Stimulated activated effector memory CD8-positive, alpha-beta T cell treated with anti-CD3 and anti-CD28 coated beads, Interleukin-12 subunit alpha, Interleukin-12 subunit beta, amount 100 ng/mL, for 72 hours (primary cell): Measurements from ENCODE around the gene ISYNA1.

Experiments
- ATAC-seq: fragments of 150-1000 bp; cut with Tn5 transposase; 2 replicates; pipeline ENCODE4 v1.10.0; 2021
- DNase-seq, 2 donors: peaks; one replicate each; pipeline ENCODE4 v3.0.0; 2021 to 2022; ENCODE audit warnings: low spot score in 2 of 2
- H3K27ac Mint-ChIP-seq: one replicate; pipeline ENCODE4 v1.8.0; 2022; ENCODE audit warnings: mild to moderate bottlenecking, mixed read lengths
- H3K36me3 Mint-ChIP-seq: one replicate; pipeline ENCODE4 v1.8.0; 2022; ENCODE audit warnings: mild to moderate bottlenecking, mixed read lengths
- H3K4me1 Mint-ChIP-seq: one replicate; pipeline ENCODE4 v1.8.0; 2022; ENCODE audit warnings: mixed read lengths
- H3K4me3 Mint-ChIP-seq: one replicate; pipeline ENCODE4 v1.8.0; 2022; ENCODE audit warnings: mild to moderate bottlenecking, mixed read lengths
- H3K9me3 Mint-ChIP-seq: one replicate; pipeline ENCODE4 v1.8.0; 2022; ENCODE audit warnings: mixed read lengths

Gene ISYNA1

GRCh38 chr19:18423258-18424020 is 14.5 kb downstream of the ISYNA1 start:
- ATAC-seq (no peak), DNase-seq (no peak)
- Mint-ChIP-seq H3K9me3 (no peaks in the 10 kb centered on the region), H3K4me1 (peaks cover 77% of the 10 kb centered on the region), H3K36me3 (peaks cover 41% of the 10 kb centered on the region), H3K27ac (peak overlapping the region; percentile 93), H3K4me3 (peak overlapping the region; percentile 95)

- DNase-seq (peak in 1 of 2 donors; percentile 71), ATAC-seq (no peak)
- H3K4me1 Mint-ChIP-seq, result peaks cover 84% of the 10 kb centered on the region
- peak overlapping the region; percentile 93 for H3K27ac Mint-ChIP-seq
- peak overlapping the region; percentile 95 for H3K4me3 Mint-ChIP-seq
- no peaks in the 10 kb centered on the region for H3K9me3 Mint-ChIP-seq
- peaks cover 46% of the 10 kb centered on the region for H3K36me3 Mint-ChIP-seq
These were observed 15.3 kb downstream of the ISYNA1 start for GRCh38 chr19:18422530-18423191.

GRCh38 chr19:18421371-18421959 is 16.5 kb downstream of the ISYNA1 start:
- H3K4me1 Mint-ChIP-seq, result peaks cover 89% of the 10 kb centered on the region
- no peaks in the 10 kb centered on the region for H3K9me3 Mint-ChIP-seq
- H3K36me3 Mint-ChIP-seq, result peaks cover 46% of the 10 kb centered on the region
- peak overlapping the region; percentile 95 for H3K4me3 Mint-ChIP-seq
- H3K27ac Mint-ChIP-seq, result peak overlapping the region; percentile 93
- DNase-seq, result no peak
- ATAC-seq, result no peak

- peak overlapping the region; percentile 93 for H3K27ac Mint-ChIP-seq
- ATAC-seq, result no peak
- H3K36me3 Mint-ChIP-seq, result peaks cover 46% of the 10 kb centered on the region
- H3K9me3 Mint-ChIP-seq, result no peaks in the 10 kb centered on the region
- peak overlapping the region; percentile 95 for H3K4me3 Mint-ChIP-seq
- no peak for DNase-seq
- peaks cover 88% of the 10 kb centered on the region for H3K4me1 Mint-ChIP-seq
These were observed 17.0 kb downstream of the ISYNA1 start for GRCh38 chr19:18420930-18421329.

DNA sequence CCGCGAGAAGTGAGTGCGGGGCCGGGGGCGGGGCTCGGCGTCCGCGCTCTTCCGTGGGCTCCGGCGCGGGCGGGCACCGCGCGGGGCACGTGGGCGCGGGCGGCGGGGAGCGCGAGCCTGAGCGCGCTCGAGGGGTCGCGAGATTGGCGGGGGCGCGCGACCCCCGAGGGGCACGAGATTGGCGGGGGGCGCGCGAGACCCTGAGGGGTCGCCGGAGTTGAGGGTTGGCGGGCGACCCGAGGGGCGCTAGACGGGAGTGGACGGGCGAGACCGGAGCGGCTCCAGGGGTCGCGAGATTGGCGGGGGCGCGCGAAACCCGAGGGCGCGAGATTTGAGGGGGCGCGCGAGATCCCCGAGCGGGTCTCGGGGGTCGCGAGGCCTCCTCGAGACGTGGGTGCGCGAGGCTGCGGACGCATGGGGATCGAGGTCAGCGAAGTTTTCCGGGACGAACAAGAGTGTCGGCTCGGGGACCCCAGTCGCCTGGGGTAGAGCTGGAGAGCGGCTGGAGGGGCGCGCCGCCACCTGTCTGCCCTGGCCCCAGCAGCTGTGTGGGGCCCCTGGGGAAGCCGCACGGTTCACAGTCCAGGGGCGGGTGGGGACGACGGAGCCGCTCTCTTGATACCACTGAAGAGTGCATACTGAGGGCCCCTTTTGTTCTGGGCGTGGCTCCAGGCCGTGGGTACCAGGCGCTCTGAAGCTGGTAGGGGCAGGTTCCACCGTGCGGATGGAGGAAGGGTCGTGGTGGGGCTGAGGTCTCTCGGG is 18.1 kb downstream of the ISYNA1 start:
- Mint-ChIP-seq H3K36me3 (peaks cover 46% of the 10 kb centered on the region), H3K9me3 (no peaks in the 10 kb centered on the region), H3K4me3 (peak overlapping the region; percentile 95), H3K4me1 (peaks cover 85% of the 10 kb centered on the region), H3K27ac (peak overlapping the region; percentile 93)
- DNase-seq (peak in 1 of 2 donors; percentile 81), ATAC-seq (peak; percentile 62)

GRCh38 chr19:18419195-18419698 is 18.7 kb downstream of the ISYNA1 start, which contains the start of gene SSBP4:
SSBP4 (plus strand) TSS chr19:18419398; CDS start chr19:18419649, 251 bp downstream.
- Mint-ChIP-seq H3K36me3 (peaks cover 46% of the 10 kb centered on the region), H3K4me3 (peak within 1 kb of the TSS; percentile 95), H3K4me1 (peaks cover 85% of the 10 kb centered on the region), H3K27ac (peak within 1 kb of the TSS; percentile 93), H3K9me3 (no peaks in the 10 kb centered on the region)
- peak; percentile 82 to 88 for DNase-seq
- peak; percentile 66 for ATAC-seq

DNA sequence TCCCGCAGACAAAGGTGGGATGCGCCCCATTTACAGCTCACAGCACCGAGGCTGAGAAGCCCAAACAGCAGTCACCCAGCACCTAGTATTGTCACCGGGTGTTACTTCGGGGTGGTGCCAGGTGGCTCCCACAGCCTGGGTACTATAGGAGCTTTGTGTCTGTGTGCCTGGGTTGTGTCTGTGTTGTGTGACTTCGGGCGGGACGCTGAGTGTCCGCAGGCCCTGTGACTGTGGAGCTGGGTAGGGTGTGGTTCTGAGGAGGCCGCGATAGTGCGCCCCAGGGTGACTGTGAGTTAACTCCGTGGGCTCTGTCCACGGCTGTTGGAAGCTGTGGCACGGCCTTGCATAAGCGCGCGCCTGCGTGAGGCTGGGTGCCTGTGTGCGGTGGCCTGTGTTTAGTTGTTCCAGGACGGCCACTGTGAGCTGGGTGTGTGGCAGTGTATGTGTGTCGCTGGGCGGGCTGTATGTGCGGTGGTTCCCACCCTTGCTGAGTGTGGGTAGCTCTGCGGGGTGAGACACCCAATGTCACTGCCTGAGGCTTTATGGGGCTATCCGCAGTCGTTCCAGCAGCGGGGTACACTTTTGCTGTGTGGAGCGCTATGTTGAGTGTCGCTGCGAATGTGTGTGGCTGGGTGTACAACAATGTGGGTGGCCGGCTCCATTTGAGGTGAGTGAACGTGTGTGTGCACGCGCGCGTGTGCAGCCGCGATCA is 19.3 kb downstream of the ISYNA1 start:
- peak overlapping the region; percentile 91 for H3K27ac Mint-ChIP-seq
- DNase-seq, result no peak
- peaks cover 83% of the 10 kb centered on the region for H3K4me1 Mint-ChIP-seq
- ATAC-seq, result peak; percentile 39
- H3K9me3 Mint-ChIP-seq, result no peaks in the 10 kb centered on the region
- H3K36me3 Mint-ChIP-seq, result peaks cover 44% of the 10 kb centered on the region
- peak overlapping the region; percentile 95 for H3K4me3 Mint-ChIP-seq

GRCh38 chr19:18418029-18418482 is 19.9 kb downstream of the ISYNA1 start:
- Mint-ChIP-seq H3K27ac (peak overlapping the region; percentile 91), H3K4me3 (peak overlapping the region; percentile 95), H3K9me3 (no peaks in the 10 kb centered on the region), H3K4me1 (peaks cover 77% of the 10 kb centered on the region), H3K36me3 (peaks cover 38% of the 10 kb centered on the region)
- ATAC-seq, result no peak
- DNase-seq, result peak in 1 of 2 donors; percentile 68

DNA sequence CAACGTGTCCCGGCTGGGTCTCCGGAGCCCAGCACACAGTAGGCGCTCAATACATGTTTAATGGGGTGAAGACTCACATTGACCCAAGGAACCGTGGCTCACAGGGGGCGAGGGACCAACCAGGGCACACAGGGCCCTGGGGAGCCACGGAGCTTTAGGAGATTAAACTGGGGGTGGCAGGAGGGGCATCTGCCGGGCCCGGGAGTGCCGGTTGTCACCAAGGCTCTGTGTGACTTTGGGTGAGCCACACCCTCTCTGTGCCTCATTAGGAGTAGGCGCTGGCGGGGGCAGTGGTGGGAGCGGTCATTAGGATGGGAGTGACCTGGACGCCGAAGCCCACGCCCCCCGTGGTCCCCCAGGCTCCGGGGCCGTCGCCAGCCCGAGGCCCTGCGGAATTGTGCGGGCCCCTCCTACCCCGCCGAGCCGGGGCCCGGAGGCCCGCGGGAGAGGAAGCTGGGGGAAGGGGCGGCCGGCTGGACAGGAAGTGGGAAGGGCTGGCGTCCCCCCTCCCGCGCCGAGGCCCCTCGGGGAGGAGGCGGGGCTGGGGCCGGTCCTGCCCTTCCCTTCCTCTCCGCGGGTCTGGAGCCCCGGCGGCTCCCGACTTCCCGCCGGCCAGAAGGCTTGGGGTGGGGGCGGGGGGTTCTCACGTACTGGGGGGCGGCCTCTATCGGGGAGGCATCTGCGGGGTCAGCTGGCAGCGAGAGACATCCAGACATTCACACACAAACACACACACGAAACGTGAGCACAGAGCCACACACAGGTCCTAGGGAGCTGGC is 20.5 kb downstream of the ISYNA1 start:
- Mint-ChIP-seq H3K4me1 (peaks cover 71% of the 10 kb centered on the region), H3K4me3 (peak overlapping the region; percentile 95), H3K36me3 (peaks cover 32% of the 10 kb centered on the region), H3K9me3 (no peaks in the 10 kb centered on the region), H3K27ac (peak overlapping the region; percentile 91)
- peak; percentile 1 for ATAC-seq
- DNase-seq, result peak in 1 of 2 donors; percentile 80

DNA sequence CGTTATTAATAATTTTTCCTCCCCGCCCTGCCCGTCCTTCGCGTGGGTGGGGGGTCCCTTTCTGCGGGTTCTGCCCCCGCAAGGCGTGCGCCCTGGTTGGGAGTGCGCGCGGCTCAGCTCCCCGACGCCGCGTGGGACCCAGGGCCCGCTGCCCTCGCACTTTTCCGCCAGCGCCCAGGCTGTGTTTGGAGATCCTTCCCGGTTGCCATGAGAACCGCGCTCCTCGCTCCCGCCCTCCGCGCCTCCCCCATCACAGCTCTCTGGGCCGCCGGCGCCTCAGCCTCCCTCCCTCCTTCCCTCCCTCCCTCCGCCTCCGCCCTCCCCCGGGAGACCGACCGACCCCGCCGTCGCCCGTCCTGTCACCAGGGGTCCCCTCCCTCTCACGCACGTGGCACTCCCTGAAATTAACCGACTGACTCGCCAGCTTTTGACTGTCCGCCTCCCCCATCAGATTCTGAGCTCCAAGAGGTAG is 21.1 kb downstream of the ISYNA1 start:
- Mint-ChIP-seq H3K27ac (peak overlapping the region; percentile 88), H3K36me3 (peaks cover 28% of the 10 kb centered on the region), H3K4me1 (peaks cover 65% of the 10 kb centered on the region), H3K9me3 (no peaks in the 10 kb centered on the region), H3K4me3 (peak overlapping the region; percentile 95)
- DNase-seq, result peak in 1 of 2 donors; percentile 81
- ATAC-seq, result peak; percentile 11

DNA sequence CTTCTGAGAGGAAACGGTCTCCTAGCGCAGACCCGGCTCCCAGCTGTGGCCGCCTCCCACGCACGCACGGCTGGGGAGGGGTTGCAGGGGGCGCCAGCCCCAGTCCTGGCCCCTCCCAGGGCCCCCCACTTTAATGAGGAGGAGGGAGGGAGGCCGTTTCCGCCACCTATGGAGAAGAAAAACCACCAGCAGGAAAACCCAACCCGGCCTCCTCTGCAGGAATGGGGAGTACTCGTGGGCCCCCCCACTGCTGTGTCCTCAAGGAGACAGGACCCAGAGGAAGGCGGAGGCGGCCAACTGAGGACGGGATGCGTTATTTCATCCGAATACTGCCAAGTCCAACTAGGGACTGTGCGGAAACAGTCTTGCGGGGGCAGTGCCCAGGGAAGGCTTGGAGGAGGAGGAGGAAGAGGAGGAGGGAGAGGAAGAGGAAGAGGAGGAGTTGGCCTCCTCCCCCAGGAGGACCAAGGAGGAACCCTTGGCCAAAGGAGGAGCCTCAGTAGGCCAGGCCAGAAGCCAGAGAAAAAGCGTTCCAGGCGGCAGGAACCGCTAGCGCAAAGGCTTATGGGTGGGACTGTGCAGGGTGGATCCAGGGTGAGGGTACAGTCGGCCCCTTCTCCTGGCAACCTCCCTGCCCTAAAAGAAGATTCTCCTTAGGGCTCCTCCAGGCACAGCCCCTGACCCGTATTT is 22.6 kb downstream of the ISYNA1 start:
- no peak for ATAC-seq
- Mint-ChIP-seq H3K9me3 (no peaks in the 10 kb centered on the region), H3K27ac (no peak overlapping the region), H3K4me3 (peak overlapping the region; percentile 46), H3K36me3 (peaks cover 15% of the 10 kb centered on the region), H3K4me1 (peaks cover 55% of the 10 kb centered on the region)
- DNase-seq, result no peak

GRCh38 chr19:18414504-18415177 is 23.3 kb downstream of the ISYNA1 start:
- Mint-ChIP-seq H3K9me3 (no peaks in the 10 kb centered on the region), H3K27ac (no peak overlapping the region), H3K4me1 (peaks cover 52% of the 10 kb centered on the region), H3K36me3 (peaks cover 11% of the 10 kb centered on the region), H3K4me3 (peak overlapping the region; percentile 46)
- ATAC-seq (no peak), DNase-seq (peak in 1 of 2 donors; percentile 59)
